ENCODE data around the gene OR52E5. TPM values are rescaled to one million over a fixed set of nuclear protein-coding genes. Genes with fewer than 3 reads are reported as not detected.

OR52E5 gene
- polyA plus RNA-seq, 1 donor (not counting 4 experiments of a cell fraction or from before 2014, with no cell fraction given), result not detected

DNA sequence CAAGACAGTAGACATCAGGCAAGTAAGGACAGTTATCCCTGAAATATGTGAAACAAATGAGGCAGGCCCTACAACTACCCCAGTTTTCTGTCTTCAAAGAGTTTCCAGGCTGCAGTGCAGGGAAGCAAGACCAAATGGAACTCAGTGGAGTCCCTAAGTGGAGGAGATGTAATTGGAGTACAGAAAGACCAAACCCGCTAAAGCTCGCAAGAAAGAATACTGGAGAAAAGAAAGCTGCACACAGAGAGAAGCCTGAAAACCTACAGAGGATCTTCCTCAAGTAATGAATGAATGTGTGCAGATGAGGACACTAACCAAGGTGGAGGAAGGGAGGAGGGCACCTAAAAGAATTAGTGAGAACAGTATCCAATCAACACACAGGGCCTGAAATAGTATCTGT lies 47.7 kb downstream of the OR52E5 start:
- Histone ChIP-seq H3K36me3 (ENCODE audit: control insufficient read depth in 2 of 2, extremely low read depth in 1 of 2, insufficient read depth in 2 of 2, low read length in 2 of 2) (no peaks in the 10 kb centered on the region), H4K20me1 (ENCODE audit: control insufficient read depth, extremely low read depth, insufficient read depth, low read length) (no peaks in the 10 kb centered on the region), H3K4me2 (ENCODE audit: control insufficient read depth, extremely low read depth, insufficient read depth, low read depth, low read length) (no peak overlapping the region), H3K27me3 (ENCODE audit: control insufficient read depth, extremely low read depth, insufficient read depth, low read length) (no peaks in the 10 kb centered on the region), H3K9me1 (ENCODE audit: control insufficient read depth, extremely low read depth, insufficient read depth, low read length) (no peaks in the 10 kb centered on the region), H3K4me1 (ENCODE audit: control insufficient read depth, extremely low read depth, insufficient read depth, low read length) (no peaks in the 10 kb centered on the region), H3K4me3 (ENCODE audit: control insufficient read depth in 2 of 3, extremely low read depth in 1 of 3, insufficient read depth in 2 of 3, low read depth in 1 of 3, low read length in 3 of 3) (no peak overlapping the region), H3K9ac (ENCODE audit: control insufficient read depth, extremely low read depth, insufficient read depth, low read length) (no peak overlapping the region), H3K9me3 (ENCODE audit: control insufficient read depth, low read depth, low read length) (no peaks in the 10 kb centered on the region), H3K27ac (ENCODE audit: control insufficient read depth, insufficient read depth, low read length) (no peak overlapping the region), H3K79me2 (ENCODE audit: control insufficient read depth, insufficient read depth, low read length) (no peaks in the 10 kb centered on the region), H2AFZ (ENCODE audit: control insufficient read depth, low read length) (no peak overlapping the region)
- dilution Hi-C loops (cut with MboI; ENCODE audit: extremely low pct_ligation_motif_present, low sequenced_read_pairs), result no loop called here
- TF ChIP-seq, protein P1, sequence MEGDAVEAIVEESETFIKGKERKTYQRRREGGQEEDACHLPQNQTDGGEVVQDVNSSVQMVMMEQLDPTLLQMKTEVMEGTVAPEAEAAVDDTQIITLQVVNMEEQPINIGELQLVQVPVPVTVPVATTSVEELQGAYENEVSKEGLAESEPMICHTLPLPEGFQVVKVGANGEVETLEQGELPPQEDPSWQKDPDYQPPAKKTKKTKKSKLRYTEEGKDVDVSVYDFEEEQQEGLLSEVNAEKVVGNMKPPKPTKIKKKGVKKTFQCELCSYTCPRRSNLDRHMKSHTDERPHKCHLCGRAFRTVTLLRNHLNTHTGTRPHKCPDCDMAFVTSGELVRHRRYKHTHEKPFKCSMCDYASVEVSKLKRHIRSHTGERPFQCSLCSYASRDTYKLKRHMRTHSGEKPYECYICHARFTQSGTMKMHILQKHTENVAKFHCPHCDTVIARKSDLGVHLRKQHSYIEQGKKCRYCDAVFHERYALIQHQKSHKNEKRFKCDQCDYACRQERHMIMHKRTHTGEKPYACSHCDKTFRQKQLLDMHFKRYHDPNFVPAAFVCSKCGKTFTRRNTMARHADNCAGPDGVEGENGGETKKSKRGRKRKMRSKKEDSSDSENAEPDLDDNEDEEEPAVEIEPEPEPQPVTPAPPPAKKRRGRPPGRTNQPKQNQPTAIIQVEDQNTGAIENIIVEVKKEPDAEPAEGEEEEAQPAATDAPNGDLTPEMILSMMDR (optimal IDR thresholded peaks at IDR 0.05 in 1 of 3, IDR thresholded peaks at IDR 0.05 in 1 of 3, conservative IDR thresholded peaks at IDR 0.05 in 1 of 3; ENCODE audit: extremely low read depth in 1 of 3, insufficient read depth in 2 of 3, low read length in 3 of 3), result no peak
- no peak for TF ChIP-seq EZH2 (IDR thresholded peaks at IDR 0.05; ENCODE audit: low read length)
- FAIRE-seq, result no peak
- no peak for DNase-seq (ENCODE audit: low read depth, low spot score)

DNA sequence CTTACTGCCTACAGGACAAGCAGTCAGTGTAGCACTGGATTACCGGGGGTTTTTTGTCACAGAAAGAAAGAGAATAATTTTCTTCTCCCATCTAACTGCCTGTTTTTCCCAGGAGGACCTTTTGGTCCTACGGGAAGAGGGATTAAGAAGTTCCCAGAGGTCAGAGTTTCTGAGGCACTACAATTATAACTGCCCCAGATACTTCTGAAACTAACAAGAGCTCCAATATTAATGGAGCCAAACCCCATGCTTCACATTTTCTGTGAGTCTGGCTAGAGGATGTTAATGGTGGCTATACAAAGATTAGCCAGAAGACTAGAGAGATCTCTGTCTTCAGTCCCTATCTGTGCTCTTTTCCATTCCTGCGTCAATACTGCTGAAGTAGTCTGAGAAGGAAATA lies 48.9 kb downstream of the OR52E5 start, which contains the start of gene OR56A3:
Gene OR56A3 (plus strand): TSS at position 301 of the 400 bp plus-strand sequence. CDS start 5,096 bp downstream, outside the sequence.
- Histone ChIP-seq H3K4me1 (ENCODE audit: control insufficient read depth, extremely low read depth, insufficient read depth, low read length) (no peaks in the 10 kb centered on the region), H3K9me3 (ENCODE audit: control insufficient read depth, low read depth, low read length) (no peaks in the 10 kb centered on the region), H2AFZ (ENCODE audit: control insufficient read depth, low read length) (no peak within 1 kb of the TSS), H3K4me3 (ENCODE audit: control insufficient read depth in 2 of 3, extremely low read depth in 1 of 3, insufficient read depth in 2 of 3, low read depth in 1 of 3, low read length in 3 of 3) (no peak within 1 kb of the TSS), H3K27ac (ENCODE audit: control insufficient read depth, insufficient read depth, low read length) (no peak within 1 kb of the TSS), H3K27me3 (ENCODE audit: control insufficient read depth, extremely low read depth, insufficient read depth, low read length) (no peaks in the 10 kb centered on the region), H3K9ac (ENCODE audit: control insufficient read depth, extremely low read depth, insufficient read depth, low read length) (no peak within 1 kb of the TSS), H4K20me1 (ENCODE audit: control insufficient read depth, extremely low read depth, insufficient read depth, low read length) (no peaks in the 10 kb centered on the region), H3K4me2 (ENCODE audit: control insufficient read depth, extremely low read depth, insufficient read depth, low read depth, low read length) (no peak within 1 kb of the TSS), H3K36me3 (ENCODE audit: control insufficient read depth in 2 of 2, extremely low read depth in 1 of 2, insufficient read depth in 2 of 2, low read length in 2 of 2) (no peaks in the 10 kb centered on the region), H3K79me2 (ENCODE audit: control insufficient read depth, insufficient read depth, low read length) (no peaks in the 10 kb centered on the region), H3K9me1 (ENCODE audit: control insufficient read depth, extremely low read depth, insufficient read depth, low read length) (no peaks in the 10 kb centered on the region)
- FAIRE-seq (no peak), DNase-seq (ENCODE audit: low read depth, low spot score) (no peak)
- dilution Hi-C loops (cut with MboI; ENCODE audit: extremely low pct_ligation_motif_present, low sequenced_read_pairs), result no loop called here
- TF ChIP-seq, protein P1 (optimal IDR thresholded peaks at IDR 0.05 in 1 of 3, IDR thresholded peaks at IDR 0.05 in 1 of 3, conservative IDR thresholded peaks at IDR 0.05 in 1 of 3; ENCODE audit: extremely low read depth in 1 of 3, insufficient read depth in 2 of 3, low read length in 3 of 3), result no peak
- TF ChIP-seq EZH2 (IDR thresholded peaks at IDR 0.05; ENCODE audit: low read length), result no peak

Other genes starting within 250 kb of the OR52E5 start
- 23.2 to 34.6 TPM (median 26.3 TPM) in 3 replicates for gene TRIM5, start 208.1 kb upstream of the OR52E5 start, polyA plus RNA-seq
- gene TRIM22, start 203.4 kb upstream of the OR52E5 start, polyA plus RNA-seq, result 86.0 to 119 TPM (median 117 TPM) in 3 replicates
- gene OR56B1, start 156.8 kb upstream of the OR52E5 start, polyA plus RNA-seq, result 0.04 TPM in 1 of 3 replicates, not detected in the others
- gene OR52N4, start 139.0 kb upstream of the OR52E5 start, polyA plus RNA-seq, result 0.23 TPM in 1 of 3 replicates, not detected in the others
- gene OR52N5, start 109.9 kb upstream of the OR52E5 start, polyA plus RNA-seq, result not detected in 3 replicates
- gene OR52N1, start 101.9 kb upstream of the OR52E5 start, polyA plus RNA-seq, result not detected in 3 replicates
- not detected in 3 replicates for gene OR52N2, start 84.3 kb upstream of the OR52E5 start, polyA plus RNA-seq
- not detected in 3 replicates for gene OR52E6, start 51.3 kb upstream of the OR52E5 start, polyA plus RNA-seq
- not detected in 3 replicates for gene OR52E8, start 35.5 kb upstream of the OR52E5 start, polyA plus RNA-seq
- not detected in 3 replicates for gene OR52E4, start 12.6 kb upstream of the OR52E5 start, polyA plus RNA-seq
- gene OR56A3, start 49.0 kb downstream of the OR52E5 start, polyA plus RNA-seq, result not detected in 3 replicates
- not detected in 3 replicates for gene OR56A5, start 75.3 kb downstream of the OR52E5 start, polyA plus RNA-seq
- not detected in 3 replicates for gene OR52L1, start 93.8 kb downstream of the OR52E5 start, polyA plus RNA-seq
- not detected in 3 replicates for gene OR56A4, start 113.7 kb downstream of the OR52E5 start, polyA plus RNA-seq
- gene OR56A1, start 137.6 kb downstream of the OR52E5 start, polyA plus RNA-seq, result not detected in 3 replicates
- not detected in 3 replicates for gene OR56B4, start 214.5 kb downstream of the OR52E5 start, polyA plus RNA-seq

All from keratinocyte (primary cell).